Panc1 (cell line): ENCODE data around the gene AP5S1.

ENCODE experiments used
- CTCF ChIP-seq: fragments of 450-650 bp; IDR thresholded peaks from 2 replicates; pipeline ENCODE4 v1.5.1; 2017; ENCODE audit warnings: mild to moderate bottlenecking
- POLR2AphosphoS5 ChIP-seq: IDR thresholded peaks from 2 replicates; pipeline ENCODE4 v1.6.1; 2012; ENCODE audit warnings: mild to moderate bottlenecking, low read depth, low read length, moderate library complexity
- REST ChIP-seq, 2 experiments: IDR thresholded peaks; 2 replicates each; pipeline ENCODE4 v1.6.1; 2011 to 2012; ENCODE audit warnings: low read depth in 2 of 2, control low read depth in 1 of 2, low read length in 1 of 2, mild to moderate bottlenecking in 1 of 2, moderate library complexity in 1 of 2; ENCODE audit not compliant: insufficient read depth in 1 of 2
- SIN3A ChIP-seq: IDR thresholded peaks from 2 replicates; pipeline ENCODE4 v1.6.1; 2012; ENCODE audit warnings: low read depth, mild to moderate bottlenecking, low read length, moderate library complexity, borderline replicate concordance; ENCODE audit not compliant: insufficient read depth
- TCF7L2 ChIP-seq: IDR thresholded peaks from 2 replicates; pipeline ENCODE4 v1.6.1; 2011; ENCODE audit warnings: mild to moderate bottlenecking, low read depth, low read length, inconsistent platforms

- TF ChIP-seq CTCF (no peak), POLR2AphosphoS5 (no peak), REST (IDR thresholded peaks at IDR 0.05; ENCODE audit: insufficient read depth in 1 of 2, low read depth in 2 of 2, low read length in 1 of 2) (no peak), SIN3A (no peak), TCF7L2 (no peak)
These were observed 20.0 kb upstream of the AP5S1 start for GRCh38 chr20:3800256-3800877.
